ENCODE data around the gene KRT6B.

The KRT6B gene

GRCh38 chr12:52436000-52436827 lies 15.7 kb downstream of the KRT6B start:
- DNase-seq, result no peak

GRCh38 chr12:52435659-52435999 lies 16.3 kb downstream of the KRT6B start:
- DNase-seq, result no peak

GRCh38 chr12:52434760-52435530 lies 17.0 kb downstream of the KRT6B start:
- DNase-seq, result no peak

- no peak for DNase-seq
These were observed 17.7 kb downstream of the KRT6B start, which contains the start of gene KRT75 for GRCh38 chr12:52434081-52434733. Gene KRT75 (minus strand): TSS chr12:52434371. CDS start chr12:52434304, 67 bp downstream.

- DNase-seq, result no peak
These were observed 18.4 kb downstream of the KRT6B start for GRCh38 chr12:52433501-52434080.

GRCh38 chr12:52432559-52433207 lies 19.3 kb downstream of the KRT6B start:
- no peak for DNase-seq

- DNase-seq, result no peak
These were observed 23.8 kb downstream of the KRT6B start for GRCh38 chr12:52428121-52428520.

GRCh38 chr12:52427083-52427482 lies 24.9 kb downstream of the KRT6B start:
- no peak for DNase-seq

GRCh38 chr12:52426034-52426433 lies 25.9 kb downstream of the KRT6B start:
- no peak for DNase-seq

GRCh38 chr12:52425466-52425865 lies 26.5 kb downstream of the KRT6B start:
- DNase-seq, result no peak

GRCh38 chr12:52423661-52424500 lies 28.1 kb downstream of the KRT6B start:
- no peak for DNase-seq

GRCh38 chr12:52423035-52423434 lies 28.9 kb downstream of the KRT6B start:
- DNase-seq, result no peak

GRCh38 chr12:52419656-52420055 lies 32.3 kb downstream of the KRT6B start:
- peak; percentile 68 for DNase-seq

- DNase-seq, result no peak
These were observed 33.3 kb downstream of the KRT6B start for GRCh38 chr12:52418576-52419110.

- DNase-seq, result no peak
These were observed 34.2 kb downstream of the KRT6B start for GRCh38 chr12:52417740-52418139.

GRCh38 chr12:52416795-52417194 lies 35.2 kb downstream of the KRT6B start:
- no peak for DNase-seq

- peak; percentile 87 for DNase-seq
These were observed 35.8 kb downstream of the KRT6B start for GRCh38 chr12:52415870-52416750.

GRCh38 chr12:52414936-52415335 lies 37.0 kb downstream of the KRT6B start:
- no peak for DNase-seq

GRCh38 chr12:52413782-52414345 lies 38.1 kb downstream of the KRT6B start:
- no peak for DNase-seq

- no peak for DNase-seq
These were observed 38.7 kb downstream of the KRT6B start for GRCh38 chr12:52413202-52413601.
